Measurements from ENCODE around the gene EMC8. TPM values are rescaled to one million over a fixed set of nuclear protein-coding genes. Genes with fewer than 3 reads are reported as not detected.

Gene EMC8
- total RNA-seq, 1 donor from 2014 or later, result 45.2 TPM

GRCh38 chr16:85829171-85829719 lies 29.9 kb upstream of the EMC8 start:
- H3K27me3 Mint-ChIP-seq, result peaks cover 29% of the 10 kb centered on the region
- H3K9me3 Mint-ChIP-seq (ENCODE audit: low read depth), result peaks cover 2% of the 10 kb centered on the region
- H3K4me3 Mint-ChIP-seq (ENCODE audit: low read depth), result no peak overlapping the region
- DNase-seq (ENCODE audit: low spot score, unreplicated experiment), result no peak
- H3K36me3 Mint-ChIP-seq (ENCODE audit: insufficient read depth), result peaks cover 1% of the 10 kb centered on the region
- no peak for TF ChIP-seq CTCF (IDR thresholded peaks at IDR 0.05; ENCODE audit: unreplicated experiment)
- no peak overlapping the region for H3K27ac Mint-ChIP-seq
- H3K4me1 Mint-ChIP-seq (ENCODE audit: low read depth), result no peaks in the 10 kb centered on the region

- no peaks in the 10 kb centered on the region for H3K9me3 Mint-ChIP-seq (ENCODE audit: low read depth)
- TF ChIP-seq CTCF (IDR thresholded peaks at IDR 0.05; ENCODE audit: unreplicated experiment), result no peak
- no peak for DNase-seq (ENCODE audit: low spot score, unreplicated experiment)
- H3K36me3 Mint-ChIP-seq (ENCODE audit: insufficient read depth), result no peaks in the 10 kb centered on the region
- H3K4me3 Mint-ChIP-seq (ENCODE audit: low read depth), result no peak overlapping the region
- H3K4me1 Mint-ChIP-seq (ENCODE audit: low read depth), result no peaks in the 10 kb centered on the region
- no peak overlapping the region for H3K27ac Mint-ChIP-seq
- H3K27me3 Mint-ChIP-seq, result peaks cover 25% of the 10 kb centered on the region
Observed at GRCh38 chr16:85828166-85828565, 28.8 kb upstream of the EMC8 start.

GRCh38 chr16:85826686-85827247 lies 27.4 kb upstream of the EMC8 start:
- no peak for TF ChIP-seq CTCF (IDR thresholded peaks at IDR 0.05; ENCODE audit: unreplicated experiment)
- Mint-ChIP-seq H3K4me3 (ENCODE audit: low read depth) (no peak overlapping the region), H3K4me1 (ENCODE audit: low read depth) (no peaks in the 10 kb centered on the region), H3K27ac (no peak overlapping the region), H3K36me3 (ENCODE audit: insufficient read depth) (no peaks in the 10 kb centered on the region), H3K9me3 (ENCODE audit: low read depth) (no peaks in the 10 kb centered on the region), H3K27me3 (peaks cover 16% of the 10 kb centered on the region)
- DNase-seq (ENCODE audit: low spot score, unreplicated experiment), result no peak

- Mint-ChIP-seq H3K9me3 (ENCODE audit: low read depth) (no peaks in the 10 kb centered on the region), H3K36me3 (ENCODE audit: insufficient read depth) (no peaks in the 10 kb centered on the region), H3K4me1 (ENCODE audit: low read depth) (no peaks in the 10 kb centered on the region), H3K4me3 (ENCODE audit: low read depth) (no peak overlapping the region), H3K27ac (no peak overlapping the region), H3K27me3 (peaks cover 12% of the 10 kb centered on the region)
- peak; percentile 38 for TF ChIP-seq CTCF (IDR thresholded peaks at IDR 0.05; ENCODE audit: unreplicated experiment)
- DNase-seq (ENCODE audit: low spot score, unreplicated experiment), result no peak
Observed at GRCh38 chr16:85825326-85825725, 26.0 kb upstream of the EMC8 start.

GRCh38 chr16:85824161-85825135 lies 25.1 kb upstream of the EMC8 start:
- Mint-ChIP-seq H3K4me3 (ENCODE audit: low read depth) (no peak overlapping the region), H3K27ac (no peak overlapping the region), H3K4me1 (ENCODE audit: low read depth) (no peaks in the 10 kb centered on the region), H3K36me3 (ENCODE audit: insufficient read depth) (no peaks in the 10 kb centered on the region), H3K9me3 (ENCODE audit: low read depth) (no peaks in the 10 kb centered on the region), H3K27me3 (peaks cover 19% of the 10 kb centered on the region)
- TF ChIP-seq CTCF (IDR thresholded peaks at IDR 0.05; ENCODE audit: unreplicated experiment), result no peak
- no peak for DNase-seq (ENCODE audit: low spot score, unreplicated experiment)
